Mesodermal cell (in vitro differentiated cells): Measurements from ENCODE around the gene STK10. TPM values are rescaled to one million over a fixed set of nuclear protein-coding genes. Genes with fewer than 3 reads are reported as not detected.
A peak's percentile ranks its signal among the peaks of the same experiment; 100 is the strongest.

Experiments
- H3K27ac ChIP-seq: 2 replicates; pipeline ENCODE4 v1.7.0; 2013; ENCODE audit warnings: mild to moderate bottlenecking, low read depth, low read length, moderate library complexity; ENCODE audit not compliant: severe bottlenecking
- H3K36me3 ChIP-seq: 2 replicates; pipeline ENCODE4 v1.7.1; 2013; ENCODE audit warnings: mild to moderate bottlenecking, low read length, moderate library complexity; ENCODE audit not compliant: control insufficient read depth, insufficient read depth
- H3K4me1 ChIP-seq: one replicate; pipeline ENCODE4 v1.7.1; 2013; ENCODE audit warnings: mild to moderate bottlenecking, low read length; ENCODE audit not compliant: insufficient read depth, control insufficient read depth, poor library complexity, severe bottlenecking
- H3K4me3 ChIP-seq: 2 replicates; pipeline ENCODE4 v1.7.0; 2013; ENCODE audit warnings: low read length, control low read depth, mild to moderate bottlenecking; ENCODE audit not compliant: insufficient read depth, poor library complexity, severe bottlenecking; ENCODE audit errors: extremely low read depth
- H3K9me3 ChIP-seq: 2 replicates; pipeline ENCODE4 v1.7.1; 2013; ENCODE audit warnings: mild to moderate bottlenecking, low read length, moderate library complexity; ENCODE audit not compliant: control insufficient read depth
- WGBS, 2 experiments: methylation state at CpG; one replicate each; pipeline ENCODE4 v1.1.5; 2013; ENCODE audit warnings: missing lambda C conversion rate in 2 of 2; ENCODE audit not compliant: insufficient coverage in 2 of 2; 5-methylcytosine and 5-hydroxymethylcytosine counted together
- polyA plus RNA-seq, 2 experiments: library from polyadenylated mRNA; stranded (reverse); fragments of 50-300 nt; gene quantifications; one replicate each; pipeline ENCODE4 v1.2.3, GENCODE V29; 2013

Gene STK10
- 21.5 TPM for polyA plus RNA-seq (2013, experiment 1 of 2)
- polyA plus RNA-seq (2013, experiment 2 of 2): 18.8 TPM

DNA sequence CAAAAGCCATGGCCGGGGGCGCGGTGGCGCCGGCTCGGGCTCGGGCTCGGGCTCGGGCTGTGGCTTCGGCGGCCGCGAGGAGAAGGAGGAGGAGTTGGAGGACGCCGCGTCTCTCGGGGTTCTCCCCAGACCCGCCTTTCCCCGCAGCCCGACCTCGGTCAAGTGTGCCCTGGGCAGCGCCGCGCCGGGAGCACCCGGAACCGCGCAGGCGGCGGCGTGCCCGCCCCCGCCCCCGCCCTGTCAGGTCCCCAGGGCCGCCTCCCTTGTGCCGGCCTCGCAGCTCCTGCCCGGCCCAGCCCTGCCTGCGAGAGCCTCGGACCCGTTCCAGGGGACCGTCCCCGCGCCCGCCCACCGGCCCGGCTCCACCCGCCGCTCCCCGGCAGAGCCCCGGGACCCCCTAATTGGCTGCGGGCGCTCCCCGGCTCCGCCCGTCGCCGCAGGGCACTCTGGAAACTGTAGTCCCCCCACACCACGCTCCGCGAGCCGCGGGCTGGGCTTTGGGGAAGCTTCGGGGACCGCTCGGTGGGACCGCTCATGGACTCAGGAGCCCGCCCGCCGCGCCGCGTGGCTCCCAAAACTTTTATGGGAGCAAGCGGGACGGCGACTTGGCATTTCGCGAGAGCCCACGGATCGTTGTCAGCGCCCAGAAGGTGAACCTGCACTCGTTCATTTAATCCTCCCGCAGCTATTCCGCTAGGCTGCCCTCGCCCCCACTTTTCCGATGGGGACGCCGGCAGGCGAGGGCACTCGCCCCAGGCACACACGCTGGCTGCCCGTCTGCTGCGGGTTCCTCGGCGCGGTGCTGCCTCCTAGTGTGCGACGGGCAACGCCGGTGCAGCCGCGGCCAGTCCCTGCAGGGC lies at the start of gene STK10:
Gene STK10 (minus strand): TSS at position 192 of the 860 bp plus-strand sequence. CDS start 182 bp downstream, at position 10.
- H3K4me1 ChIP-seq: peaks cover 30% of the 10 kb centered on the region
- H3K4me3 ChIP-seq: peak within 1 kb of the TSS; percentile 93
- no peaks in the 10 kb centered on the region for H3K9me3 ChIP-seq
- peak within 1 kb of the TSS; percentile 90 for H3K27ac ChIP-seq
- H3K36me3 ChIP-seq: peaks cover 26% of the 10 kb centered on the region
- 0% methylated on average over 47 to 70 of the region's 102 CpGs for WGBS, 2 experiments

DNA sequence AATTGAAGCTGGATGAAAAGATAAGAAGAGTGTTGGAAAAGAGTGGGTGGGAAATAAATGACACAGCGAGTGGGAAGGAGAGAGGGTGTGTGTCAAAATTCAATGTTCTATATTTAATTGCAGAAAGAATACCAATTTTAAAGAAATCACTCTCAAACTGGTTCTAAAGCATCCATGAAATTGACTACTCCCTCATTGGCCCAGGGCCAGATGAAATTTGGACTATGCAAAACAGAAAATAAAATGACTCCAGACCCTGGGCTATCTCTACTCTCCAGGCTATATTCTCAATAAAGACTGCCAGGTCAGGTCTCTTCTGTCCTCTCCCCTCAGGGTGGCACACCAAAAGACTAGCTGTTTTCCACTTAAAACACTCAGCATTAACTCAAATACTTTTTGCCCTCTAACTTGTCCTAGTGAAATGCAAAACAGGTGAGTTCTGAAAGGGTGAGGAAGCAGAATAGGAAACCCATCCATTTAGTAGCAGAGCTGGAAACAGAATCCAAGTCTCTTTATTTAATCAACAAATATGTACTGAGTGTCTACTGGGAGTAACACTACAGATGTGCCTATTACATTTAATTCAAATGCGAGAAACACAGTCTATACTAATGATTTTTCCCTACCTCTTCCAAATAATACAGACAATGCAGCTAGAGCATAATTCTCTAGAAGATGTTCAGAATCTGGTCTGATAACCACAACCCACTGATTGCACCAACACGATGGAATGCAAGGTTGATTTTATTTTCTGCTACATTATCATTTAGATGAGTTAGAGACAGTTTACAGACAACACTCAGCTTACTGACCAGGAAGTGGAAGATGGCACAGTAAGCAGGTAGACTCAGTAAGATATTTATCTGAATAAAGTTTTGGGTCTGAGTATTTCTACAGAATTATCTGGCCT lies 48.1 kb upstream of the STK10 start:
- WGBS, 2 experiments: 100% methylated on average over 1 of the region's 3 CpGs; no CpG with 5 or more reads in 1 of the 2 experiments
- Histone ChIP-seq H3K27ac (no peak overlapping the region), H3K9me3 (no peaks in the 10 kb centered on the region), H3K36me3 (peaks cover 27% of the 10 kb centered on the region), H3K4me3 (no peak overlapping the region), H3K4me1 (peaks cover 12% of the 10 kb centered on the region)

DNA sequence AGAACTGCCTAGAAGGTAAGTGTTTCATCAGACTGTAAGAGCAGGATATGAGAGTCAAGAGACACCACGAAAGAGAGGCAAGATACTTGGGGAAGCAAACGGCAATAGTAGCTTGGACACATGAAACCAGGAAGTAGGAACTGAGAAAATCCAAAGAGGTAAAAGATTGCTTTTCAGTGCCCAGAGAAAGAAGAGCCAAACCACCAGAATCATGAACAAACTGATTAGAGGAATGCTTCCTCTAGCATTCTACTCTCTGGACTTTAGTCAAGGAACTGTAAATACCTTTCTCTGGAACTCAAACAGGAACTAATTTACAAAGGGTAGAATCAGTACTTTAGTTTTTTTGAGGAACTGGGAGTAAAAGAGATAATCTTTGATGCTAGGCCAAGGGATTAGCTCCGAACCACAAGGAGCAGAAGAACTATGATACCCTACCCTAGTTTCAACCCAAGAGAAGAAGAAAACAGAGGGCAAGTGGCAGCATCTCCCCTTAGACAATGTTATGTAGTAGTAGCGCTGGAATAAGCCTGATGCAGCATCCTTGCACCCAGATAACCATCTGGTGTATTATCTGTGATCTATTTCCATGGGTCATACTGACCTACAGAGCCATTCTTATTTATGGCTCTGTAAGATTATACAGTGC lies 47.2 kb upstream of the STK10 start:
- no peak overlapping the region for H3K4me3 ChIP-seq
- no peaks in the 10 kb centered on the region for H3K9me3 ChIP-seq
- 64 to 65% methylated on average over 2 of the region's 4 CpGs for WGBS, 2 experiments
- no peak overlapping the region for H3K27ac ChIP-seq
- peaks cover 12% of the 10 kb centered on the region for H3K4me1 ChIP-seq
- peaks cover 35% of the 10 kb centered on the region for H3K36me3 ChIP-seq

DNA sequence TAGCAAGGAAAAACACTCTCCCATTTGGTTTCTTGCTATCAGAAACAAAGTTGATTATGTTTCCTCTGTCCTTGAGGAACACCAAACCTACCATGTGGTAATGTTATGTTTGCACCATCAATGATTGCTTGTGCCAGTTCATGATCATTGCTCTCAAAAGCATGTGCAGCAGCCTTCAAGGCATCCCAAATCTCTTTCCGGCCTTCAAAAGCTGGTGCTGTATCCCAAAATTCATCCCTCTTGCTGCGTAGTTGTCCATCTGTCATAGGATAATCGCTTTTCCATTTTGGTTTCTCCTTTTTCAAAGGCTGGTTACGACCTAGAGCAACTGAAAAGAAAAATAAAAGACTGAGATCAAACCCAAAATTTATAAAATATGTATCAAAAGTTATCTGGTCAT lies 46.0 kb upstream of the STK10 start:
- H3K4me1 ChIP-seq: peaks cover 12% of the 10 kb centered on the region
- WGBS, 2 experiments: 100% methylated on average over 2 to 3 of the region's 4 CpGs
- no peak overlapping the region for H3K27ac ChIP-seq
- H3K4me3 ChIP-seq: no peak overlapping the region
- no peaks in the 10 kb centered on the region for H3K9me3 ChIP-seq
- H3K36me3 ChIP-seq: peaks cover 44% of the 10 kb centered on the region

DNA sequence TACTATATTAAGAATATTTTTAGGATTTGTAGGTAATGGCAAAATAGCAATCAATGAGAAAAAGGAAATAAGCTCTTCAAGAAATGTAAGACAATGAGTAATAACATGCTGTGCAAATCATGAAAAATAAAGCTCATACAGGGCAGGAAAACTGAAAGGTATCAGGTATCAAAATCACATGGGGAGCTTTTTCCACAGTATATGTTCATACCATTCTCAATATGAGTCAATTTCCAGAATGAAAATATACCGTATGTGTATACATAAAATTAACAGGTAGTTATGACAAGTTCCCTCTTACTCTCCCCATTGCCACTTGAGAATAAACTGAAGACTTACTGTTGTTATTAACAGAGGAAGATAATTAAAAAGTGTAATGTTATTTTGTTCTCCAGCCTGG lies 41.9 kb upstream of the STK10 start:
- no CpG with 5 or more reads among the region's 1 CpG for WGBS, 2 experiments
- H3K4me3 ChIP-seq: no peak overlapping the region
- H3K4me1 ChIP-seq: no peaks in the 10 kb centered on the region
- H3K36me3 ChIP-seq: peaks cover 81% of the 10 kb centered on the region
- H3K9me3 ChIP-seq: no peaks in the 10 kb centered on the region
- no peak overlapping the region for H3K27ac ChIP-seq

DNA sequence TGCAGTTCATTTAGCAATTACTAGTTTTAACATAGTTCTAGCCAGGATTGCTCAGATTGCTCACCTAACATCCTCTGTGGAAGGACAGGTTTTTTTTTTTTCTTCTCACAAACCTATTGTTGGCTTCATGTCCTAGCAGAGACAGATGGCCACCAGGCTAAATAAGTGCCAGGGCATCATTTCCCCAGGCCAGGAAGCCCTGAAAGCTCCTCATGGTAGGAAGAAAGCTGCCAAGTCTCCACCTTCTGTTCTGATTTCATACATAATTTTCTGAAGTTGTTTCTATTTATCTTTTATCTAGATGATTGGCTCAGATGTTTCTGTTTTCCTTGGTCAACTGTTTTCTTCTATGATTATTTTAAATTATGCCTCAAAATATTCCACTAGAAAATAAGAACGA lies 37.0 kb upstream of the STK10 start:
- no peak overlapping the region for H3K4me3 ChIP-seq
- no peak overlapping the region for H3K27ac ChIP-seq
- H3K36me3 ChIP-seq: peaks cover 88% of the 10 kb centered on the region

DNA sequence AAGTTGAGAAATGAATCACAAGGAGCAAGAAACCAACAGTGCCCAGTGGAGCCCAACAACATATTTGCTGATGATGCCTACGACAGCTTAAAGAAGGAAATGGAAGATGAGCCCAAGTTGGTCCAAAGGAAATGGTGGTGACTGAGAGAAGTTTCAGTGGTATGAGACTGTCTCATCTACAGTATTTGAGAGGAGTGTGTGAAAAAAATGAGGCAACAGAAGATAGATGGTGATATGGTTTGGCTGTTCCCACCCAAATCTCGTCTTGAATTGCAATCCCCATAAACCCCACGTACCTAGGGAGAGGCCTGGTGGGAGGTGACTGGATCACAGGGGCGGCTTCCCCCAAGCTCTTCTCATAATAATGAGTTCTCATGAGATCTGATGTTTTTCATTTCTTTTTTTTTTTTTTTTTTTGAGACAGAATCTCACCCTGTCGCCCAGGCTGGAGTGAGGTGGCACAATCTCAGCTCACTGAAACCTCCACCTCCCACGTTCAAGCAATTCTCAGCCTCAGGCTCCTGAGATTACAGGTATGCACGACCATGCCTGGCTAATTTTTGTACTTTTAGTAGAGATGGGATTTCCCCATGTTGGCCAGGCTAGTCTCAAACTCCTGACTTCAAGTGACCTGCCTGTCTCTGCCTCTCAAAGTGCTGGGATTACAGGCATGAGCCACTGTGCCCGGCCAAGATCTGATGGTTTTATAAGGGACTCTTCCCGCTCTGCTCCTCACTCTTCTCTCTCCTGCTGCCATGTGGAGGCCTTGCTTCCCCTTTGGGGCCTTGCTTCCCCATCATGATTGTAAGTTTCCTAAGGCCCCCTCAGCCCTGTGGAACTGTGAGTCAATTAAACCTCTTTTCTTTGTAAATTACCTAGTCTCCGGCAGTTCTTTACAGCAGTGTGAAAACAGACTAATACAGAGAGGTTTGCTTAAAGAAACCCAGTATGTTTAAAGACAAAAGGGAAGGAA lies 36.2 kb upstream of the STK10 start:
- H3K27ac ChIP-seq: peak overlapping the region; percentile 49
- no peaks in the 10 kb centered on the region for H3K4me1 ChIP-seq
- H3K4me3 ChIP-seq: no peak overlapping the region
- WGBS, 2 experiments: 88 to 100% methylated on average over 4 to 5 of the region's 10 CpGs
- H3K9me3 ChIP-seq: no peaks in the 10 kb centered on the region
- H3K36me3 ChIP-seq: peaks cover 90% of the 10 kb centered on the region

More for the DNA sequence above, 37.0 kb upstream of the STK10 start:
- Histone ChIP-seq H3K9me3 (no peaks in the 10 kb centered on the region), H3K4me1 (no peaks in the 10 kb centered on the region)
- no CpG with 5 or more reads among the region's 1 CpG for WGBS, 2 experiments

DNA sequence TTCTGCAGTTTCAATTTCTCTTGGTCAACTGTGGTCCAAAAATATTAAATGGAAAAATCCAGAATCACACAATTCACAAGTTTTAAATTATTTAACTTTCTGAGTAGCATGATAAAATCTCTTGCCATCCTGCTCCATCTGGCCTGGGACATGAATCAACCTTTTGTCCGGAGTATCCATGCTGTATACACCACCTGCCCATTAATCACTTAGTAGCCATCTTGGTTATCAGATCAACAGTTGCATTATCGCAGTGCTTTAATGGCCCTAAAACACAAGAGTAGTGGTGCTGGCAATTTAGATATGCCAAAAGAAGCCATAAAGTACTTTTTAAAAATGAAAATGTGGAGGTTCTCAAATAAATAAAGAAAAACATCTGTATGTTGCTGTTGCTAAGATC lies 31.3 kb upstream of the STK10 start:
- H3K27ac ChIP-seq: no peak overlapping the region
- no peak overlapping the region for H3K4me3 ChIP-seq
- peaks cover 85% of the 10 kb centered on the region for H3K36me3 ChIP-seq
- H3K9me3 ChIP-seq: no peaks in the 10 kb centered on the region
- no peaks in the 10 kb centered on the region for H3K4me1 ChIP-seq
- 100% methylated on average over 1 of the region's 2 CpGs; no CpG with 5 or more reads in 1 of the 2 experiments for WGBS, 2 experiments

DNA sequence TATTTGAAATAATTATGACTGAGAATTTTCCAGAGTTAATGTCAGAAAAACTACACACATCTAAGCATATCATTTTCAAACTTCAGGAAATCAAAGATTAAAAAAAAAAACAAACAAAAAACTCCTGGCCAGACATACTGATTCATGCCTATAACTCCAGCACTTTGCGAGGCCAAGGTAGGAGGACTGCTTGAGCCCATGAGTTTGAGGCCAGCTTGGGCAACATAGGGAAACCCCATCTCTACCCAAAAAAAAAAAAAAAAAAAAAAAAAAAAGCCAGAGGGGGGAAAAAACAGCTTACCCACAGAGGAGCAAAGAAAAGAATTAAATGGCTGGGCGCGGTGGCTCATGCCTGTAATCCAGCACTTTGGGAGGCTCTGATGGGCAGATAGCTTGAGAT lies 28.3 kb upstream of the STK10 start:
- Histone ChIP-seq H3K4me1 (no peaks in the 10 kb centered on the region), H3K9me3 (no peaks in the 10 kb centered on the region), H3K27ac (no peak overlapping the region), H3K36me3 (peaks cover 82% of the 10 kb centered on the region), H3K4me3 (no peak overlapping the region)
- WGBS, 2 experiments: 100% methylated on average over 2 to 3 of the region's 3 CpGs
